Measurements from ENCODE around the gene TRAPPC11.
"Not testable (repeated sequence)": the region's sequence is repeated elsewhere in the genome, so short reads cannot be mapped to it uniquely, and the experiment has no call there.

The TRAPPC11 gene

GRCh38 chr4:183659029-183659871 is at the start of gene TRAPPC11, which contains the start of gene RWDD4:
Gene TRAPPC11, plus strand, starts transcription at chr4:183659293. Its CDS starts 4,575 bp downstream, at chr4:183663868.
Gene RWDD4, minus strand, starts transcription at chr4:183659185. Its CDS starts 233 bp downstream, at chr4:183658952.
- DNase-seq (ENCODE audit: low read depth in 2 of 2, low spot score in 1 of 2), result peak; percentile 87 to 88

- DNase-seq (ENCODE audit: low read depth in 2 of 2, low spot score in 1 of 2), result no peak
Observed at GRCh38 chr4:183610033-183610432, 49.1 kb upstream of the TRAPPC11 start.

GRCh38 chr4:183610613-183611012 is 48.5 kb upstream of the TRAPPC11 start:
- DNase-seq (ENCODE audit: low read depth in 2 of 2, low spot score in 1 of 2), result no peak

GRCh38 chr4:183611210-183611830 is 47.8 kb upstream of the TRAPPC11 start:
- DNase-seq (ENCODE audit: low read depth in 2 of 2, low spot score in 1 of 2), result no peak

GRCh38 chr4:183612329-183613250 is 46.5 kb upstream of the TRAPPC11 start:
- no peak for DNase-seq (ENCODE audit: low read depth in 2 of 2, low spot score in 1 of 2)

GRCh38 chr4:183617075-183617474 is 42.0 kb upstream of the TRAPPC11 start:
- no peak for DNase-seq (ENCODE audit: low read depth in 2 of 2, low spot score in 1 of 2)

GRCh38 chr4:183618681-183619080 is 40.4 kb upstream of the TRAPPC11 start:
- no peak for DNase-seq (ENCODE audit: low read depth in 2 of 2, low spot score in 1 of 2)

- DNase-seq (ENCODE audit: low read depth in 2 of 2, low spot score in 1 of 2), result no peak
Observed at GRCh38 chr4:183620421-183620820, 38.7 kb upstream of the TRAPPC11 start.

- no peak for DNase-seq (ENCODE audit: low read depth in 2 of 2, low spot score in 1 of 2)
Observed at GRCh38 chr4:183621875-183622274, 37.2 kb upstream of the TRAPPC11 start.

- DNase-seq (ENCODE audit: low read depth in 2 of 2, low spot score in 1 of 2), result no peak
Observed at GRCh38 chr4:183624548-183624947, 34.5 kb upstream of the TRAPPC11 start.

- DNase-seq (ENCODE audit: low read depth in 2 of 2, low spot score in 1 of 2), result no peak
Observed at GRCh38 chr4:183626168-183626567, 32.9 kb upstream of the TRAPPC11 start.

GRCh38 chr4:183627286-183627685 is 31.8 kb upstream of the TRAPPC11 start:
- DNase-seq (ENCODE audit: low read depth in 2 of 2, low spot score in 1 of 2), result not testable (repeated sequence)

- no peak for DNase-seq (ENCODE audit: low read depth in 2 of 2, low spot score in 1 of 2)
Observed at GRCh38 chr4:183627979-183628588, 31.0 kb upstream of the TRAPPC11 start.

- no peak for DNase-seq (ENCODE audit: low read depth in 2 of 2, low spot score in 1 of 2)
Observed at GRCh38 chr4:183631577-183632198, 27.4 kb upstream of the TRAPPC11 start.

- no peak for DNase-seq (ENCODE audit: low read depth in 2 of 2, low spot score in 1 of 2)
Observed at GRCh38 chr4:183632689-183633088, 26.4 kb upstream of the TRAPPC11 start.

GRCh38 chr4:183633476-183634400 is 25.4 kb upstream of the TRAPPC11 start:
- no peak for DNase-seq (ENCODE audit: low read depth in 2 of 2, low spot score in 1 of 2)

- no peak for DNase-seq (ENCODE audit: low read depth in 2 of 2, low spot score in 1 of 2)
Observed at GRCh38 chr4:183635321-183635720, 23.8 kb upstream of the TRAPPC11 start.

GRCh38 chr4:183635741-183636140 is 23.4 kb upstream of the TRAPPC11 start:
- DNase-seq (ENCODE audit: low read depth in 2 of 2, low spot score in 1 of 2), result no peak

- no peak for DNase-seq (ENCODE audit: low read depth in 2 of 2, low spot score in 1 of 2)
Observed at GRCh38 chr4:183636503-183636902, 22.6 kb upstream of the TRAPPC11 start.

Measured in stimulated activated CD8-positive, alpha-beta memory T cell treated with anti-CD3 and anti-CD28 coated beads, Interleukin-4, amount 100 ng/mL, for 1 hour (primary cell).